Measurements from ENCODE around the gene PPP2R1B. TPM values are rescaled to one million over a fixed set of nuclear protein-coding genes. Genes with fewer than 3 reads are reported as not detected.

PPP2R1B gene
- total and polyA plus RNA-seq, 2 donors (not counting 3 experiments of a cell fraction or from before 2014, with no cell fraction given) = 18.0 to 50.8 TPM

GRCh38 chr11:111762981-111763643 is 3.1 kb downstream of the PPP2R1B start:
- DNase-seq (ENCODE audit: low read depth, low spot score) (no peak), FAIRE-seq (no peak)
- CTCF ChIA-PET = interaction anchor here (0.6 to 6.9 kb wide), 7 partner anchors 10 to 159 kb away, joined by 3 to 82 read pairs (median 3); no protein-coding TSS in a partner anchor
- H3K27ac ChIP-seq (ENCODE audit: insufficient read depth, low read depth, low read length) = no peak overlapping the region
- H3K4me3 ChIP-seq (replicated peaks in 1 of 3; ENCODE audit: insufficient read depth in 1 of 3, low read depth in 1 of 3, low read length in 3 of 3) = no peak overlapping the region
- dilution Hi-C loops (cut with MboI; ENCODE audit: extremely low pct_ligation_motif_present, low sequenced_read_pairs) (no loop called here), intact Hi-C loops (cut with micrococcal nuclease) (no loop called here)
- POLR2A ChIA-PET = no interaction called here
- no peak overlapping the region for H3K4me2 ChIP-seq (ENCODE audit: insufficient read depth, low read length)
- H2AFZ ChIP-seq (ENCODE audit: low read depth, low read length) = no peak overlapping the region
- peaks cover 15% of the 10 kb centered on the region for H3K4me1 ChIP-seq (ENCODE audit: control insufficient read depth, extremely low read depth, insufficient read depth, low read length)
- no peaks in the 10 kb centered on the region for H4K20me1 ChIP-seq (replicated peaks; ENCODE audit: control insufficient read depth, extremely low read depth, insufficient read depth, low read length)
- peaks cover 6 to 17% of the 10 kb centered on the region in 2 experiments for H3K36me3 ChIP-seq (ENCODE audit: control insufficient read depth in 2 of 2, extremely low read depth in 1 of 2, insufficient read depth in 2 of 2, low read length in 2 of 2)
- H3K9me1 ChIP-seq (replicated peaks; ENCODE audit: control insufficient read depth, extremely low read depth, insufficient read depth, low read length) = no peaks in the 10 kb centered on the region
- no peaks in the 10 kb centered on the region for H3K27me3 ChIP-seq (ENCODE audit: control insufficient read depth in 2 of 2, insufficient read depth in 2 of 2, low read length in 2 of 2)
- no peak overlapping the region for H3K9ac ChIP-seq (replicated peaks; ENCODE audit: extremely low read depth, insufficient read depth, low read length)
- TF ChIP-seq JUN (IDR thresholded peaks at IDR 0.05; ENCODE audit: borderline replicate concordance, insufficient read depth, insufficient read length, low read depth) (no peak), GATA2 (IDR thresholded peaks at IDR 0.05; ENCODE audit: insufficient read depth, insufficient read length, low read depth, low read length) (no peak), POLR2A (IDR thresholded peaks at IDR 0.05; ENCODE audit: low read depth, low read length) (no peak), EZH2 (IDR thresholded peaks at IDR 0.05; ENCODE audit: borderline replicate concordance, low read depth, low read length, severe bottlenecking) (no peak), FOS (IDR thresholded peaks at IDR 0.05; ENCODE audit: borderline replicate concordance, insufficient read depth, low read length) (no peak), MYC (IDR thresholded peaks at IDR 0.05; ENCODE audit: low read depth, low read length) (no peak), POLR2AphosphoS5 (IDR thresholded peaks at IDR 0.05; ENCODE audit: insufficient read depth, low read depth, low read length) (no peak)
- TF ChIP-seq, protein P1, sequence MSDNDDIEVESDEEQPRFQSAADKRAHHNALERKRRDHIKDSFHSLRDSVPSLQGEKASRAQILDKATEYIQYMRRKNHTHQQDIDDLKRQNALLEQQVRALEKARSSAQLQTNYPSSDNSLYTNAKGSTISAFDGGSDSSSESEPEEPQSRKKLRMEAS (IDR thresholded peaks at IDR 0.05; ENCODE audit: insufficient read depth, insufficient read length) = no peak
- TF ChIP-seq, protein P2, sequence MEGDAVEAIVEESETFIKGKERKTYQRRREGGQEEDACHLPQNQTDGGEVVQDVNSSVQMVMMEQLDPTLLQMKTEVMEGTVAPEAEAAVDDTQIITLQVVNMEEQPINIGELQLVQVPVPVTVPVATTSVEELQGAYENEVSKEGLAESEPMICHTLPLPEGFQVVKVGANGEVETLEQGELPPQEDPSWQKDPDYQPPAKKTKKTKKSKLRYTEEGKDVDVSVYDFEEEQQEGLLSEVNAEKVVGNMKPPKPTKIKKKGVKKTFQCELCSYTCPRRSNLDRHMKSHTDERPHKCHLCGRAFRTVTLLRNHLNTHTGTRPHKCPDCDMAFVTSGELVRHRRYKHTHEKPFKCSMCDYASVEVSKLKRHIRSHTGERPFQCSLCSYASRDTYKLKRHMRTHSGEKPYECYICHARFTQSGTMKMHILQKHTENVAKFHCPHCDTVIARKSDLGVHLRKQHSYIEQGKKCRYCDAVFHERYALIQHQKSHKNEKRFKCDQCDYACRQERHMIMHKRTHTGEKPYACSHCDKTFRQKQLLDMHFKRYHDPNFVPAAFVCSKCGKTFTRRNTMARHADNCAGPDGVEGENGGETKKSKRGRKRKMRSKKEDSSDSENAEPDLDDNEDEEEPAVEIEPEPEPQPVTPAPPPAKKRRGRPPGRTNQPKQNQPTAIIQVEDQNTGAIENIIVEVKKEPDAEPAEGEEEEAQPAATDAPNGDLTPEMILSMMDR (IDR thresholded peaks at IDR 0.05; ENCODE audit: extremely low read depth in 1 of 2, insufficient read depth in 1 of 2, low read depth in 1 of 2, low read length in 2 of 2) = no peak
- H3K79me2 ChIP-seq (ENCODE audit: control insufficient read depth, insufficient read depth, low read length) = peaks cover 12% of the 10 kb centered on the region
- no TSS peak for BruUV-seq (replicated peaks)
- H3K9me3 ChIP-seq (replicated peaks; ENCODE audit: control insufficient read depth, insufficient read depth, low read length) = no peaks in the 10 kb centered on the region
